T-helper 2 cell treated with Interferon-gamma antibody and Interleukin-4, amounts not matched to agents 100 ng/mL and 5 ng/mL, for 36 hours (primary cell): ENCODE results near the gene TBCD. TPM values are rescaled to one million over a fixed set of nuclear protein-coding genes. Genes with fewer than 3 reads are reported as not detected.

ENCODE experiments used
- intact Hi-C: fragments of 100-400 bp; cut with micrococcal nuclease; formaldehyde crosslinking; loops from one replicate; pipeline ENCODE4 v1.15.1; 2023
- total RNA-seq: library from RNA; stranded (reverse); gene quantifications from 2 replicates; pipeline ENCODE4 v1.2.3, GENCODE V29; 2022

Gene TBCD
- total RNA-seq, 1 donor from 2014 or later: 177 TPM

GRCh38 chr17:82831041-82831817, 79.4 kb downstream of the TBCD start:
- intact Hi-C loops: no loop called here

- intact Hi-C loops: no loop called here
Measured at GRCh38 chr17:82831818-82832200, 79.9 kb downstream of the TBCD start.

GRCh38 chr17:82832411-82832810, 80.5 kb downstream of the TBCD start:
- intact Hi-C loops: no loop called here

GRCh38 chr17:82832881-82833475, 81.1 kb downstream of the TBCD start:
- intact Hi-C loops: no loop called here

- intact Hi-C loops: no loop called here
Measured at GRCh38 chr17:82835122-82835521, 83.3 kb downstream of the TBCD start.

GRCh38 chr17:82835766-82836512, 84.1 kb downstream of the TBCD start:
- intact Hi-C loops: no loop called here

GRCh38 chr17:82836823-82837357, 85.0 kb downstream of the TBCD start:
- intact Hi-C loops: no loop called here

- intact Hi-C loops: no loop called here
Measured at GRCh38 chr17:82837586-82838320, 85.9 kb downstream of the TBCD start.

GRCh38 chr17:82838386-82839063, 86.7 kb downstream of the TBCD start:
- intact Hi-C loops: no loop called here

GRCh38 chr17:82839617-82840292, 87.9 kb downstream of the TBCD start, which contains the start of gene ZNF750:
Gene ZNF750, minus strand, starts transcription at chr17:82840022. Its CDS starts 7,568 bp downstream, at chr17:82832454.
- intact Hi-C loops: no loop called here

- intact Hi-C loops: no loop called here
Measured at GRCh38 chr17:82840431-82840831, 88.6 kb downstream of the TBCD start.

GRCh38 chr17:82841921-82842596, 90.2 kb downstream of the TBCD start:
- intact Hi-C loops: no loop called here

- intact Hi-C loops: no loop called here
Measured at GRCh38 chr17:82843904-82844680, 92.2 kb downstream of the TBCD start.

- intact Hi-C loops: no loop called here
Measured at GRCh38 chr17:82844796-82845162, 92.9 kb downstream of the TBCD start.

GRCh38 chr17:82845163-82845807, 93.4 kb downstream of the TBCD start:
- intact Hi-C loops: no loop called here

- intact Hi-C loops: no loop called here
Measured at GRCh38 chr17:82846061-82846691, 94.3 kb downstream of the TBCD start.

GRCh38 chr17:82848022-82848592, 96.2 kb downstream of the TBCD start:
- intact Hi-C loops: no loop called here
